ENCODE measurements around the gene F2RL2. TPM values are rescaled to one million over a fixed set of nuclear protein-coding genes. Genes with fewer than 3 reads are reported as not detected.
A peak's percentile ranks its signal among the peaks of the same experiment; 100 is the strongest.

The F2RL2 gene
- polyA plus RNA-seq (ENCODE audit: insufficient read length), result 0.63 TPM

- DNase-seq (ENCODE audit: low read depth), result no peak
Observed at GRCh38 chr5:76622973-76623596, at the start of gene F2RL2. Gene F2RL2, minus strand, starts transcription at chr5:76623403. Its CDS starts 173 bp downstream, at chr5:76623230.

- DNase-seq (ENCODE audit: low read depth), result no peak
Observed at GRCh38 chr5:76672242-76672641, 49.0 kb upstream of the F2RL2 start.

GRCh38 chr5:76670508-76670907 lies 47.3 kb upstream of the F2RL2 start:
- DNase-seq (ENCODE audit: low read depth), result no peak

GRCh38 chr5:76669245-76669644 lies 46.0 kb upstream of the F2RL2 start:
- no peak for DNase-seq (ENCODE audit: low read depth)

- DNase-seq (ENCODE audit: low read depth), result no peak
Observed at GRCh38 chr5:76667495-76667894, 44.3 kb upstream of the F2RL2 start.

- no peak for DNase-seq (ENCODE audit: low read depth)
Observed at GRCh38 chr5:76664079-76664478, 40.9 kb upstream of the F2RL2 start.

- DNase-seq (ENCODE audit: low read depth), result no peak
Observed at GRCh38 chr5:76663573-76663972, 40.4 kb upstream of the F2RL2 start.

- no peak for DNase-seq (ENCODE audit: low read depth)
Observed at GRCh38 chr5:76662521-76662920, 39.3 kb upstream of the F2RL2 start.

GRCh38 chr5:76660360-76660759 lies 37.2 kb upstream of the F2RL2 start:
- DNase-seq (ENCODE audit: low read depth), result no peak

- DNase-seq (ENCODE audit: low read depth), result no peak
Observed at GRCh38 chr5:76657683-76658311, 34.6 kb upstream of the F2RL2 start.

- DNase-seq (ENCODE audit: low read depth), result no peak
Observed at GRCh38 chr5:76657091-76657490, 33.9 kb upstream of the F2RL2 start.

GRCh38 chr5:76652809-76653414 lies 29.7 kb upstream of the F2RL2 start:
- DNase-seq (ENCODE audit: low read depth), result no peak

- DNase-seq (ENCODE audit: low read depth), result no peak
Observed at GRCh38 chr5:76649140-76649539, 25.9 kb upstream of the F2RL2 start.

GRCh38 chr5:76643371-76643770 lies 20.2 kb upstream of the F2RL2 start:
- DNase-seq (ENCODE audit: low read depth), result no peak

- no peak for DNase-seq (ENCODE audit: low read depth)
Observed at GRCh38 chr5:76642390-76643040, 19.3 kb upstream of the F2RL2 start.

GRCh38 chr5:76641514-76642120 lies 18.4 kb upstream of the F2RL2 start:
- DNase-seq (ENCODE audit: low read depth), result peak; percentile 29

- DNase-seq (ENCODE audit: low read depth), result no peak
Observed at GRCh38 chr5:76638479-76638878, 15.3 kb upstream of the F2RL2 start.

GRCh38 chr5:76637490-76637889 lies 14.3 kb upstream of the F2RL2 start:
- DNase-seq (ENCODE audit: low read depth), result no peak

- no peak for DNase-seq (ENCODE audit: low read depth)
Observed at GRCh38 chr5:76634661-76635060, 11.5 kb upstream of the F2RL2 start.

GRCh38 chr5:76626738-76627137 lies 3.5 kb upstream of the F2RL2 start:
- no peak for DNase-seq (ENCODE audit: low read depth)

GRCh38 chr5:76625087-76625815 lies 2.0 kb upstream of the F2RL2 start:
- no peak for DNase-seq (ENCODE audit: low read depth)

- DNase-seq (ENCODE audit: low read depth), result no peak
Observed at GRCh38 chr5:76622076-76622475, 1.1 kb downstream of the F2RL2 start.

Data from forelimb muscle (tissue), 1 donor.